HepG2 (cell line): ENCODE results near the gene TWNK. TPM values are rescaled to one million over a fixed set of nuclear protein-coding genes. Genes with fewer than 3 reads are reported as not detected.

Experiments
- ASH2L ChIP-seq: fragments of 300-600, 200-600 bp; sonication (generic); IDR thresholded peaks from 2 replicates; pipeline ENCODE4 v1.7.0; 2017; ENCODE audit warnings: low read depth, mild to moderate bottlenecking, moderate library complexity, mixed read lengths, low read length; ENCODE audit not compliant: insufficient read length
- CC2D1A ChIP-seq: sonication (generic); formaldehyde crosslinking; IDR thresholded peaks from 2 replicates; pipeline ENCODE4 v1.8.1; 2023; ENCODE audit warnings: mild to moderate bottlenecking, missing genetic modification reagents
- DNMT1 ChIP-seq: sonication (generic); formaldehyde crosslinking; IDR thresholded peaks from 2 replicates; pipeline ENCODE4 v1.5.1; 2020; ENCODE audit warnings: mild to moderate bottlenecking, missing genetic modification reagents
- ELF3 ChIP-seq: IDR thresholded peaks from 2 replicates; pipeline ENCODE4 v1.6.1; 2016; ENCODE audit warnings: missing genetic modification reagents, missing compliant biosample characterization
- FOXJ3 ChIP-seq: sonication (generic); formaldehyde crosslinking; IDR thresholded peaks from 2 replicates; pipeline ENCODE4 v1.4.0; 2020; ENCODE audit warnings: missing genetic modification reagents, mild to moderate bottlenecking, borderline replicate concordance
- IRX3 ChIP-seq: sonication (generic); formaldehyde crosslinking; IDR thresholded peaks from 2 replicates; pipeline ENCODE4 v1.8.1; 2023; ENCODE audit warnings: mild to moderate bottlenecking, low read depth, missing genetic modification reagents, borderline replicate concordance
- ISL2 ChIP-seq: sonication (generic); formaldehyde crosslinking; IDR thresholded peaks from 2 replicates; pipeline ENCODE4 v1.5.0; 2020; ENCODE audit warnings: missing genetic modification reagents
- KLF12 ChIP-seq: sonication (generic); formaldehyde crosslinking; IDR thresholded peaks from 2 replicates; pipeline ENCODE4 v1.4.0; 2020; ENCODE audit warnings: missing genetic modification reagents, borderline replicate concordance
- KMT2A ChIP-seq: sonication (generic); formaldehyde crosslinking; IDR thresholded peaks from 2 replicates; pipeline ENCODE4 v1.4.0; 2020; ENCODE audit warnings: missing genetic modification reagents
- MLLT10 ChIP-seq: sonication (generic); formaldehyde crosslinking; IDR thresholded peaks from 2 replicates; pipeline ENCODE4 v1.4.0; 2020; ENCODE audit warnings: missing genetic modification reagents
- RXRA ChIP-seq: sonication (generic); formaldehyde crosslinking; IDR thresholded peaks from 2 replicates; pipeline ENCODE4 v1.5.1; 2020; ENCODE audit warnings: missing genetic modification reagents
- USF2 ChIP-seq, 2 experiments: sonication (generic) in 1 of 2; formaldehyde crosslinking in 1 of 2; IDR thresholded peaks; 2 replicates each; pipeline versions ENCODE4 v1.5.1 to v1.6.1; 2011 to 2020; ENCODE audit warnings: borderline replicate concordance in 1 of 2, low read depth in 1 of 2, low read length in 1 of 2, mild to moderate bottlenecking in 1 of 2, missing genetic modification reagents in 1 of 2, moderate library complexity in 1 of 2
- ZNF563 ChIP-seq: sonication (generic); formaldehyde crosslinking; IDR thresholded peaks from 2 replicates; pipeline ENCODE4 v1.8.0; 2022; ENCODE audit warnings: mild to moderate bottlenecking, moderate library complexity, missing genetic modification reagents
- ZNF615 ChIP-seq: sonication (generic); formaldehyde crosslinking; IDR thresholded peaks from 2 replicates; pipeline ENCODE4 v1.5.0; 2020; ENCODE audit warnings: mild to moderate bottlenecking, missing genetic modification reagents, borderline replicate concordance
- ZNF709 ChIP-seq: sonication (generic); formaldehyde crosslinking; IDR thresholded peaks from 2 replicates; pipeline ENCODE4 v1.5.0; 2020; ENCODE audit warnings: mild to moderate bottlenecking, missing genetic modification reagents
- polyA plus RNA-seq, 8 experiments: library from polyadenylated mRNA; depleted of rRNA in 3 of 8; stranded (reverse) in 7 of 8; unstranded in 1 of 8; fragments of >200 nt; fragmentation: Illumina TruSeq in 4 of 8; extraction: Trizol in 4 of 8; gene quantifications; 2 replicates each; pipeline versions ENCODE4 v1.2.1 to v1.2.3, GENCODE V29; 2011 to 2016; ENCODE audit warnings: low read depth in 4 of 8, missing spikeins in 1 of 8, mixed read lengths in 1 of 8; ENCODE audit not compliant: insufficient read depth in 1 of 8
- total RNA-seq, 5 experiments: library from RNA; depleted of rRNA; stranded (reverse); fragments of >200 nt; fragmentation: Illumina TruSeq; extraction: Trizol; gene quantifications; 2 replicates each; pipeline ENCODE4 v1.2.3, GENCODE V29; 2016; ENCODE audit warnings: low read depth in 1 of 5
- TF ChIP-seq, protein P1 (sequence below): IDR thresholded peaks from 2 replicates; pipeline ENCODE4 v1.6.1; 2016; ENCODE audit warnings: missing compliant biosample characterization, missing genetic modification reagents, borderline replicate concordance
- TF ChIP-seq, protein P2 (sequence below): sonication (generic); formaldehyde crosslinking; IDR thresholded peaks from 2 replicates; pipeline ENCODE4 v1.4.0; 2020; ENCODE audit warnings: missing genetic modification reagents

Gene TWNK
- total and polyA plus RNA-seq, 2 of the 13 experiments (the other 11 are each of a cell fraction or from before 2014, with no cell fraction given), result 10.7 to 16.5 TPM

DNA sequence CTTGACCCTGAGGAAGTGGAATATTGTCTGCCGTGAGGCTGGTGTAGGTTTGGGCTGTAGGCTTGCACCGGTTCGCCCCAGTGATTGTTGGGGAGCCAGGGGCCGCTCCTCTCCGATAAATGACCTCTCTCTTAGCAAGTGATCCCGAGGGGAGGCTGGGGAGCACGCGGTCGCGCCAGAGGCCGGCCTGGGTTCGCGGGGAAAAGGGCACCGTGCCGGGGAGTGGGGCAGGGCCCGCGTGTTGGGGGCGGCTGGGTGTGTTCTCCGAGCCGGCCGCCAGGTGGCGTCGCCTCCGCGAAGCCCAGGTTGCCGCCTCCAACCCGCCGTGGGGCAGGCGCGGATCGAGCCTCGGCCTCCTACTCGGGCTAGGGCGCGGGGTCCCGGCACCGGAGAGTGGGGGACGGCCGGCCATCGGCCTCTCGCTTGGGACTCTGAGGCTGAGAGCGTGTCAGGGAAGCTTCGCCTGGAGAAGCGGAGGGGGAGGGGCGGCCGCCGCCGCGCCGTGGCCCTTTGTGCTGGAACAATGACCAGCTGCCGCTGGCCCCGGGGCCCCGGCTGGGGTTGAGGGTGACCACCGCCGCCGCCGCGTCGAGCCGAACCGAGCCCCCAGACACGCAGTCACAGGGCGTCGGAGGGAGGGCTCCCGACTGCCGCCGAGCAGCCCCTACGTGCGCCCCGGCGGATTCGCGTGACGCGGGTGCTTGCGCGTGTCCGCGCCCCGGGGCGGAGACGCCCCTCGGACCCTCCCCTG lies 11.8 kb downstream of the TWNK start (continued):
- TF ChIP-seq KMT2A (CRISPR knock-in tag) (peak; percentile 40; the same call in 1 of the 2 replicates), DNMT1 (peak; percentile 85; the same call in 1 of the 2 replicates), KLF12 (CRISPR knock-in tag) (peak; percentile 55; the same call in 1 of the 2 replicates), ISL2 (CRISPR knock-in tag) (peak; percentile 60; the same call in 1 of the 2 replicates), ELF3 (CRISPR knock-in tag) (peak; percentile 24; the same call in 1 of the 2 replicates), IRX3 (CRISPR knock-in tag) (no peak; the same call in 1 of the 2 replicates), ZNF709 (peak; percentile 82; the same call in 1 of the 2 replicates), ZNF615 (CRISPR knock-in tag) (no peak), MLLT10 (no peak), FOXJ3 (CRISPR knock-in tag) (no peak), CC2D1A (peak; percentile 49; the same call in 1 of the 2 replicates), ASH2L (no peak), USF2 (IDR thresholded peaks at IDR 0.05; ENCODE audit: low read depth, low read length) (no peak), USF2 (CRISPR knock-in tag; IDR thresholded peaks at IDR 0.05; ENCODE audit: borderline replicate concordance) (no peak), RXRA (peak; percentile 64; the same call in 1 of the 2 replicates), ZNF563 (CRISPR knock-in tag) (peak; percentile 97)
- TF ChIP-seq, protein P1, sequence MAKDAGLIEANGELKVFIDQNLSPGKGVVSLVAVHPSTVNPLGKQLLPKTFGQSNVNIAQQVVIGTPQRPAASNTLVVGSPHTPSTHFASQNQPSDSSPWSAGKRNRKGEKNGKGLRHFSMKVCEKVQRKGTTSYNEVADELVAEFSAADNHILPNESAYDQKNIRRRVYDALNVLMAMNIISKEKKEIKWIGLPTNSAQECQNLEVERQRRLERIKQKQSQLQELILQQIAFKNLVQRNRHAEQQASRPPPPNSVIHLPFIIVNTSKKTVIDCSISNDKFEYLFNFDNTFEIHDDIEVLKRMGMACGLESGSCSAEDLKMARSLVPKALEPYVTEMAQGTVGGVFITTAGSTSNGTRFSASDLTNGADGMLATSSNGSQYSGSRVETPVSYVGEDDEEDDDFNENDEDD, result peak; percentile 71; the same call in 1 of the 2 replicates
- TF ChIP-seq, protein P2, sequence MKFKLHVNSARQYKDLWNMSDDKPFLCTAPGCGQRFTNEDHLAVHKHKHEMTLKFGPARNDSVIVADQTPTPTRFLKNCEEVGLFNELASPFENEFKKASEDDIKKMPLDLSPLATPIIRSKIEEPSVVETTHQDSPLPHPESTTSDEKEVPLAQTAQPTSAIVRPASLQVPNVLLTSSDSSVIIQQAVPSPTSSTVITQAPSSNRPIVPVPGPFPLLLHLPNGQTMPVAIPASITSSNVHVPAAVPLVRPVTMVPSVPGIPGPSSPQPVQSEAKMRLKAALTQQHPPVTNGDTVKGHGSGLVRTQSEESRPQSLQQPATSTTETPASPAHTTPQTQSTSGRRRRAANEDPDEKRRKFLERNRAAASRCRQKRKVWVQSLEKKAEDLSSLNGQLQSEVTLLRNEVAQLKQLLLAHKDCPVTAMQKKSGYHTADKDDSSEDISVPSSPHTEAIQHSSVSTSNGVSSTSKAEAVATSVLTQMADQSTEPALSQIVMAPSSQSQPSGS (CRISPR knock-in tag), result 0 out of 2 replicates have a peak, but pooled peaks have one; percentile 9
